GM21737 (cell line): Measurements from ENCODE around the gene DNMT1.
"Not testable (repeated sequence)": the region's sequence is repeated elsewhere in the genome, so short reads cannot be mapped to it uniquely, and the experiment has no call there.

Experiments
- ATAC-seq: cut with Tn5 transposase; IDR thresholded peaks from one replicate; pipeline ENCODE4 v1.9.1; 2021; ENCODE audit warnings: mild to moderate bottlenecking, moderate library complexity; ENCODE audit not compliant: unreplicated experiment

Gene DNMT1

DNA sequence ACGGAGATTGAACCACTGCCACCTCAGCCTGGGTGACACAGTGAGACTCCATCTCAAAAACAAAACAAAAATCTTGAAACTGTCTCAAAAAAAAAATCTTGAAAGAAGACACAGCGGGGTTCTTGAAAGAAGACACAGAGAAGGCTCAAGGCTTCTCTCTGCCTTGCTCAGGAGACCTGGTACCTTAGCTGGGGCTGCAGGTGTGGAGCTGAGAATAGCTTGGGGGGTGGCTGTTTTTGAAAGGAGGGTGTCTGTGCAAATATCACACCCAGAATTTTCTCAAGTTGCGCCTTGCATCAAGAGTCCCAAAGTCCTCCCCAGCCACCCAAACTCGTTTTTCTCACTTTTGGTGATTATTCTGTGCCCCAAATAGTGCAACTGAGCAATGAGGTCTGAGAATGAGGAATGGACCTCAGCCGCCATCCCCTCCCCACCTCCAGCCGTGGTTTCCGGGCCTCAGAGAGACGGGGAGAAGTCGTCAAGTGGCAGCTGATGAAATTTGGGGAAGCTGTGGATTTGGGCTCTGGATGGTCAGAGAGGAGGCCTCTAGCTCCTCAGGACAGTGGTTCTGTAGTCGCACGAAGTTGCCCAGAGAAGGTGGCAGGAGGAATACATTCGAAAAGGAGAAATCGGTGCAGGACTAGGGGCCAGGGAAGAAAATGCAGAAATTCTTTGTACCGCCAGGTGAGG is 27.6 kb upstream of the DNMT1 start:
- ATAC-seq, result no peak

GRCh38 chr19:10220695-10221094 is 25.9 kb upstream of the DNMT1 start:
- no peak for ATAC-seq

- ATAC-seq, result no peak
These were observed 24.9 kb upstream of the DNMT1 start for GRCh38 chr19:10219678-10220077.

- ATAC-seq, result no peak
These were observed 22.3 kb upstream of the DNMT1 start for GRCh38 chr19:10217085-10217484.

- no peak for ATAC-seq
These were observed 20.0 kb upstream of the DNMT1 start for GRCh38 chr19:10214784-10215183.

- ATAC-seq, result no peak
These were observed 16.9 kb upstream of the DNMT1 start for GRCh38 chr19:10211691-10212090.

- ATAC-seq, result no peak
These were observed 16.3 kb upstream of the DNMT1 start for GRCh38 chr19:10211061-10211460.

- no peak for ATAC-seq
These were observed 14.6 kb upstream of the DNMT1 start for GRCh38 chr19:10209315-10209714.

DNA sequence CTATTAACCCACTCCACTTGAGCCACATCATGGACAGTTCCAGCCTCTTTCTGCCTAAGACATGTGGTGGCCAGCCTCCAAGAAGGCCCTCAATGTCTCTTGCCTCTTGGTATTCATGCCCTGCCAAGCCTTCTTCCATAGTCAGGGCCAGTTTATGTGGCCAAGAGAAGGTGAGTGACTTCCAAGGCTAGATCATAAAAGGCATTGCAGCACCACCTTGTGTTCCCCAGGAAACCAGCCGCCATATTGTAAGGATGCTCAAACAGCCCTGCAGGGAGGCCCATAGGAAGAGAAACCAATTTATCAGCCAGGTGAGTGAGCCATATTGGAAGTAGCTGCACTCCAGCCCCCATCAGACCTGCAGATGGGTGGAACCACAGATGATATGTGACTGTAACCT is 12.3 kb upstream of the DNMT1 start:
- ATAC-seq, result no peak

DNA sequence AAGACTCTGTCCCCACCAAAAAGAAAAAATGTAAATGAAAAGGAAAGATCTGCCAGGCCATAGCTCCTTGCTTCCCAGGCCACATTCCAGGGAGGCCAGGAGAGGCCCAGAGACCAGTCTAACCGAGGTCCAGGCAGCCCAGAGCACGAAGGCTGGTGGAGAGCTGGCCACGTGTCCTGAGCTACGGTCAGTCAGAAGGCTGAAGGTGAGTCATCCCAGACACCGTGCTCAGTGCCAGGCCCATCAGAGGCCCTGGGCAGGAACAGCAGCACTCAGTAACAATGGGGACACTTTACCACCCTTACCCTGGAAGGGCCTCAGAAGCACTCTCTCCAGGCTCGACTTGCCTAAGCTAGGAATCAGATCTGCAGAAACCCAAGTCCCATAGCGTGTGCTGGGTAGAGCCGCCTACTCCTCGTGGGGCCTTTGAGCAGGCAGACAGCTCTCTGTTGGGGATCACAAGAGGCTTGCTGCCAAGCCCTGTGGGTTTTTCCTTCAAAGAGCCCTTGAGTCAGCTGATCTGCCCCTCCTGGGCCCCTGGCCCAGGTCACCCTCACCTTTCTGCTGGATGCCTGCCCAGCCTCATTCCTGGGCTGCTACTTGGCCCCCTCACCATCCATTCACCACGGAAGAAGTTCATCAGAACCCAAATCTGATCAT is 11.6 kb upstream of the DNMT1 start:
- no peak for ATAC-seq

DNA sequence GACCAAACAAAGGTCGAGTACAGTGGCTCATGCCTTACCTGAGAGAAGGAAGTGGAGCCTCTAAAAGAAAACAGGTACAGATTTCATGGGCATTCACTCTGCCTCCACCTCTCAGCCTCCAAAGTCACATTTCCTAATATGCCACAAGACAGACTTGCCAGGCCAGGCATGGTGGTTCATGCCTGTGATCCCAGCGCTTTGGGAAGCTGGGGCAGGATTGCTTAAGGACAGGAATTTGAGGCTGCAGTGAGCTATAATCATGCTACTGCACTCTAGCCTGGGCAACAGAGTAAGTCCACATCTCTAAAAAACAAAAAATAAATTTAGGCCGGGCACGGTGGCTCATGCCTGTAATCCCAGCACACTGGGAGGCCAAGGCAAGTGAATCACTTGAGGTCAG is 10.9 kb upstream of the DNMT1 start:
- no peak for ATAC-seq

DNA sequence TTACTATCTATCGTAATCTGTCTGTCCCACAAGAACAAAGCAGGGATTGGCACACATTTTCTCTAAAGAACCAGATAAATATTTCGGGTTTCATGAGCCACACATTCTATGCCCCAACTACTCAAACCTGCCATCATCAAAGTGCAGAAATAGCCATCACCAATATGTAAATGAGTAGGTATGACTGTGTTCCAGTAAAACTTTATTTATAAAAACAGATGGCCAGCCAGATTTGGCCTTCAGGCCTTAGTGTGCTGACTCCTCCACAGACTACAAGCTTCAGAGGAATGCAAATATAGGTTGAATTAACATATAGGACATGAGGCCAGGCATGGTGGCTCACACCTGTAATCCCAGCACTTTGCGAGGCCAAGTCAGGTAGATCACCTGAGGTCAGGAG is 8.9 kb upstream of the DNMT1 start:
- ATAC-seq, result no peak

DNA sequence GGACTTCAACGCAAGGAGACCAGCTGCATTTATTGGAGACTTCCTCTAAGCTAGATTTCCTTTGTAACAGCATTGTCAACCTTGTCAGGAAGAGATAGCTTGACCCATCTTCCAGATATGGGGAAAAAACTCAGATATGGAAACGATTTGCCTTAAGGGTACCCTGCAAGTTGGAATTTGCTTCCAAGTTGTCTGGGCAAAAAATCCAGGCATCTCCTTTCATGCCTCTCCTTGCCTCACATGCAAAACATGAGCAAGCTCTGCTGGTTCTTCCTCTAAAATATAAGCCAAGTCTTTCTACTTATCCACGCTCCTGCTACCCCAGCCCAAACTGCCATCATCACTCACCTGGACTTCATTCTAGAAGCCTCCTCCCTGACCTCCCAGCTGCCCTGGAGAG is 6.4 kb upstream of the DNMT1 start:
- no peak for ATAC-seq

DNA sequence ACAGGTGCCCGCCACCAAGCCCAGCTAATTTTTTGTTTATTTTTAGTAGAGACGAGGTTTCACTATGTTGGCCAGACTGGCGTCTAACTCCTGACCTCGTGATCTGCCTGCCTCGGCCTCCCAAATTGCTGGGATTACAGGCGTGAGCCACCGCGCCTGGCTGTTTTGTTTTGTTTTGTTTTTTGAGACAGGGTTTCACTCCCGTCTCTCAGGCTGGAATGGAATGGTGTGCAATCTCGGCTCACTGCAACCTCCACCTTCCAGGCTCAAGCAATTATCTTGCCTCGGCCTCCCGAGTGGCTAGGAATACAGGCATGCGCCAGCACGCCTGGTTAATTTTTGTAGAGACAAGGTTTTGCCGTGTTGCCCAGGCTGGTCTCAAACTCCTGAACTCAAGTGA is 5.3 kb upstream of the DNMT1 start:
- not testable (repeated sequence) for ATAC-seq

GRCh38 chr19:10198889-10199644 is 4.3 kb upstream of the DNMT1 start:
- not testable (repeated sequence) for ATAC-seq

- ATAC-seq, result no peak
These were observed 406 bp upstream of the DNMT1 start for GRCh38 chr19:10195199-10195519.

- ATAC-seq, result peak; percentile 19
These were observed 808 bp downstream of the DNMT1 start for GRCh38 chr19:10193790-10194499.

DNA sequence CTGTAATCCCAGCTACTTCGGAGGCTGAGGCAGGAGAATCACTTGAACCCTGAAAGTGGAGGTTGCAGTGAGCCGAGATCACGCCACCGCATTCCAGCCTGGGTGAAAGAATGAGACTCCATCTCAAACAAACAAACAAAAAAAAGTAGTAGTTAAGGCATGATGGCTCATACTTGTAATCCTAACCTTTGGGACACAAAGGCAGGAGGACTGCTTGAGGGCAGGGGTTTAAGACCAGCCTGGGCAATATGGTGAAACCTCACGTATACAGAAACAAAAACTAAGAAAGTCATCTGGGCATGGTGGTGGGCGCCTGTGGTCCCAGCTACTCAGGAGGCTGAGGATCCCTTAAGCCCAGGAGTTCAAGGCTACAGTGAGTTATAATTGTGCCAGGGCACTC is 1.8 kb downstream of the DNMT1 start:
- ATAC-seq, result no peak

- no peak for ATAC-seq
These were observed 3.4 kb downstream of the DNMT1 start for GRCh38 chr19:10191347-10191746.

DNA sequence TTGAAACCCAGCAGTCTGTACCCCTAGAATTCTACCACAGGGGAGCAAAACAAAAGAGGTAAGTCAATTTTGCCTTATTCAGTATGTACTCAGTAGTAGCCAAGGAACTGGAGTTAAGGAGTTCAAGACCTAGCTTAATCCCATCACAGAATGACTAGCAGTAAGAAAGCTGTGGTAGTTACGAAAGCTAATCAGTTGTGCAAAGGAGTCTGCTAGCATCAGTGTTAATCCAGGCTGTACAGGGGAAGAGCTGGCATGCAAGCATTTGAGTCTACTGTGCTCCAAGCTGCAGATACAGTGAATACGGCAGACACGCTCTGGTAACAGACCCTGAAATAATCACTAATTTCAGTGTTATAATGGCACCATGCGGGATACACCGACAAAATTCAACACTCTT is 4.7 kb downstream of the DNMT1 start:
- no peak for ATAC-seq

DNA sequence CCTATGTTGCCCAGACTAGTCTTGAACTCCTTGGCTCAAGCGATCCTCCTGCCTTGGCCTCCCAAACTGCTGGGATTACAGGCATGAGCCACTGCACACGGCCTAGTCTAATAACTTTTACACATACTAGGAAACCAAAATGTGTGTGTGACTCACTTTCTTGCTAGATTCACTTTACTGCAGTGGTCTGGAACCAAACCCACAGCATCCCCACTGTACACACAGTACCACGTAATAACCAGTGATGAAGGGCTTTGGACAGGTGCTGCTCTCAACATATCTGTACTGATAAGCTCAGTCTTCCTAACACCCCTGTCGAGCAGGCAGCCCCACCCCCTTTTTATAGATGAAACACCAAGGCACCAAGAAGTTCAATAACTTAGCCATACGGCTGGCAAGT is 5.1 kb downstream of the DNMT1 start:
- ATAC-seq, result no peak

DNA sequence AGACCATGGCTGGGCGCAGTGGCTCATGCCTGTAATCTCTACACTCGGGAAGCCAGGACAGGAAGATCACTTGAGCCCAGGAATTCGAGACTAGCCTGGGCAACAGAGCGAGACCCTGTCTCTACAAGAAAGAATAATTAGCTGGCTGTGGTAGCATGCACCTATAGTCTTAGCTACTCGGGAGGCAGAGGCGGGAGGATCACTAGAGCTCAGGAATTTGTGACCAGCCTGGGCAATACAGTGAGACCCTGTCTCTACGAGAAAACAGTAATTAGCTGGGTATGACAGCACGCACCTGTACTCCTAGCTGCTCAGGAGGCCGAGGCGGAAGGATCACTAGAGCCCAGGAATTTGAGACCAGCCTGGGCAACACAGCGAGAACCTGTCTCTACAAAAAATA is 7.4 kb downstream of the DNMT1 start:
- no peak for ATAC-seq
